ENCODE measurements around the gene NUP35.

GRCh38 chr2:183192343-183192742 lies 68.1 kb downstream of the NUP35 start:
- TF ChIP-seq CTCF (IDR thresholded peaks at IDR 0.05; ENCODE audit: low read length) (no peak), EZH2 (IDR thresholded peaks at IDR 0.05; ENCODE audit: borderline replicate concordance, low read length) (no peak)
